ENCODE measurements around the gene VPS8. TPM values are rescaled to one million over a fixed set of nuclear protein-coding genes. Genes with fewer than 3 reads are reported as not detected.

VPS8 gene
- polyA plus RNA-seq, 2 of the 4 experiments (the other 2 are of a cell fraction), result 10.3 to 30.1 TPM

GRCh38 chr3:184894051-184894450, 82.1 kb downstream of the VPS8 start (continued):
- TF ChIP-seq CTCF (IDR thresholded peaks at IDR 0.05) (no peak), JUNB (IDR thresholded peaks at IDR 0.05) (no peak), NFE2L2 (conservative IDR thresholded peaks at IDR 0.05; ENCODE audit: low read length) (no peak), MAZ (IDR thresholded peaks at IDR 0.05; ENCODE audit: borderline replicate concordance, low read depth, low read length) (no peak), JUN (IDR thresholded peaks at IDR 0.05) (no peak), BCL3 (IDR thresholded peaks at IDR 0.05) (no peak), GATA3 (IDR thresholded peaks at IDR 0.05; ENCODE audit: borderline replicate concordance) (no peak), ZNF302 (CRISPR knock-in tag; IDR thresholded peaks at IDR 0.05) (no peak)

DNA sequence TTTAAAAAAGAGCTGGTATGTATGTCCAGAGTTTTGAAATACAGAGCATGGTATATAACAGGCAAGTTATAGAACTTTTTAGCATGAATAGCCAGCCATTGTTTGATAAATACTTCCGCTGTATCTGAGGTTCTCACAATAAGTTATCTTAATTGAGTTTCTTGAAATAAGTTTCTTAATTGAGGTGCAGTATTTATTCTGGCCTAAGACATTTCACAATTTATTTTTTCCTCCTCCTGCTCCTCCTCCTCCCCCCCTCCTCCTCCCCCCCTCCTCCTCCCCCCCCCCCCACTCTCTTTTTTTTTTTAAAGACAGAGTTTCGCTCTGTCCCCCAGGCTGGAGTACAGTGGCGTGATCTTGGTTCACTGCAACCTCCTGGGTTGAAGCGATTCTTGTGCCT, 83.4 kb downstream of the VPS8 start:
- H3K4me1 ChIP-seq, result no peaks in the 10 kb centered on the region
- no peak overlapping the region for H3K4me2 ChIP-seq
- no peak overlapping the region for H3K4me3 ChIP-seq
- no peaks in the 10 kb centered on the region for H3K9me3 ChIP-seq
- ChIA-PET POLR2A (no interaction called here), CTCF (interaction anchor here (0.5 kb wide), 1 partner anchor 717 kb away, joined by 3 read pairs; no protein-coding TSS in a partner anchor)
- WGBS (ENCODE audit: missing lambda C conversion rate), result 94% methylated on average over 3 of the region's 4 CpGs
- H3K27ac ChIP-seq, result no peak overlapping the region
- FAIRE-seq (no peak), ATAC-seq (no peak), DNase-seq (ENCODE audit: low read depth in 1 of 2, low spot score in 1 of 2) (no peak)
- TF ChIP-seq ZNF302 (CRISPR knock-in tag; IDR thresholded peaks at IDR 0.05), result no peak
- no peak for TF ChIP-seq EHMT2 (IDR thresholded peaks at IDR 0.05; ENCODE audit: low read depth)
- no peak for TF ChIP-seq FOXS1 (CRISPR knock-in tag; IDR thresholded peaks at IDR 0.05)
- TF ChIP-seq HMGXB4 (CRISPR knock-in tag; IDR thresholded peaks at IDR 0.05; ENCODE audit: borderline replicate concordance), result no peak
- TF ChIP-seq MAFK (IDR thresholded peaks at IDR 0.05; ENCODE audit: partially characterized antibody), result no peak
- no peak for TF ChIP-seq RARB (CRISPR knock-in tag; IDR thresholded peaks at IDR 0.05)
- TF ChIP-seq HOXB13 (CRISPR knock-in tag; IDR thresholded peaks at IDR 0.05; ENCODE audit: low read depth), result no peak
- no peak for TF ChIP-seq GATA3 (IDR thresholded peaks at IDR 0.05; ENCODE audit: borderline replicate concordance)
- no peak for TF ChIP-seq ZSCAN20 (CRISPR knock-in tag; IDR thresholded peaks at IDR 0.05)
- TF ChIP-seq CTCF (IDR thresholded peaks at IDR 0.05), result no peak
- no peak for TF ChIP-seq NR3C1 (IDR thresholded peaks at IDR 0.05)
- no peak for TF ChIP-seq HOXB5 (CRISPR knock-in tag; IDR thresholded peaks at IDR 0.05)
- TF ChIP-seq BCL3 (IDR thresholded peaks at IDR 0.05), result no peak
- TF ChIP-seq KDM1A (IDR thresholded peaks at IDR 0.05; ENCODE audit: low read depth), result no peak

Data from A549 (cell line).